Suppressor macrophage treated with lipopolysaccharide for 4 hours (primary cell): ENCODE measurements around the gene MAST4.

ENCODE experiments used
- DNase-seq: peaks from one replicate; pipeline ENCODE4 v3.0.0-alpha.2; 2020

MAST4 gene

GRCh38 chr5:67028941-67029340 lies 432.7 kb downstream of the MAST4 start:
- DNase-seq, result no peak

- DNase-seq, result no peak
Measured at GRCh38 chr5:67029481-67029880, 433.3 kb downstream of the MAST4 start.

- no peak for DNase-seq
Measured at GRCh38 chr5:67030289-67031056, 434.3 kb downstream of the MAST4 start.

- no peak for DNase-seq
Measured at GRCh38 chr5:67031057-67031443, 434.9 kb downstream of the MAST4 start.

- DNase-seq, result peak; percentile 28
Measured at GRCh38 chr5:67031692-67032091, 435.5 kb downstream of the MAST4 start.

GRCh38 chr5:67032921-67033664 lies 436.9 kb downstream of the MAST4 start:
- peak; percentile 76 for DNase-seq

- DNase-seq, result no peak
Measured at GRCh38 chr5:67033880-67034651, 437.9 kb downstream of the MAST4 start.

GRCh38 chr5:67035098-67035740 lies 439.0 kb downstream of the MAST4 start:
- peak; percentile 32 for DNase-seq

GRCh38 chr5:67037171-67037570 lies 441.0 kb downstream of the MAST4 start:
- no peak for DNase-seq

GRCh38 chr5:67038817-67039603 lies 442.8 kb downstream of the MAST4 start:
- DNase-seq, result no peak

- no peak for DNase-seq
Measured at GRCh38 chr5:67042176-67043003, 446.2 kb downstream of the MAST4 start.

- DNase-seq, result no peak
Measured at GRCh38 chr5:67043796-67044511, 447.8 kb downstream of the MAST4 start.

- no peak for DNase-seq
Measured at GRCh38 chr5:67045816-67046740, 449.9 kb downstream of the MAST4 start.

- no peak for DNase-seq
Measured at GRCh38 chr5:67047160-67047559, 451.0 kb downstream of the MAST4 start.

GRCh38 chr5:67047616-67048015 lies 451.4 kb downstream of the MAST4 start:
- no peak for DNase-seq

GRCh38 chr5:67050125-67050524 lies 453.9 kb downstream of the MAST4 start:
- no peak for DNase-seq

- no peak for DNase-seq
Measured at GRCh38 chr5:67050635-67051034, 454.4 kb downstream of the MAST4 start.

GRCh38 chr5:67051164-67051563 lies 455.0 kb downstream of the MAST4 start:
- DNase-seq, result no peak

GRCh38 chr5:67052034-67052433 lies 455.8 kb downstream of the MAST4 start:
- no peak for DNase-seq
